ENCODE data around the gene CEMIP2. TPM values are rescaled to one million over a fixed set of nuclear protein-coding genes. Genes with fewer than 3 reads are reported as not detected.

The CEMIP2 gene
- total and polyA plus RNA-seq, 10 of the 15 experiments (the other 5 are each of a cell fraction or from before 2014, with no cell fraction given), result 0.50 to 19.2 (median 1.2) TPM

DNA sequence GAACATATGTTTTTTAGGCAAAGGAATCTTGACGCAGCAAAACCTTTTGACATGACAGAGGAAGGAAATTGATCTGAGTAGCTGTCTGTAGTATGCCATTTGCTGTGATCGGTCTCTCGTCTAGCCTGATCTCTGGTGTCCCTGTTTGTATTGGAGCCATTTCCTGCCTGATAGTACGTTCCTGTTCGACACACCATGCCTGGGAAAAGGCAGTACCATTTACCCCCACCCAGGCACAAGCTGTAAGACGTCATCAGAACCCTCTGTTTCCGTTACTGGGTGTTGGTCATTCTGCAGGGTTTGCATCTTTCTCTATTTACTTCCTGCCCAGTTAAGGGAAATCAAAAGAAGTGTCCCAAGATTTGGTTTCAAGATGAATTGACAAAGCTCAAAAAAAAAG, 129.7 kb downstream of the CEMIP2 start:
- no peaks in the 10 kb centered on the region for H3K27me3 ChIP-seq (replicated peaks in 1 of 2; ENCODE audit: control insufficient read depth in 2 of 2, insufficient read depth in 2 of 2, low read length in 1 of 2)
- RAD21 ChIA-PET (ENCODE audit: unreplicated experiment), result interaction anchor here (1.3 to 1.8 kb wide), 2 partner anchors 10 to 47 kb away, joined by 4 to 6 read pairs; no protein-coding TSS in a partner anchor
- H4K20me1 ChIP-seq (ENCODE audit: control insufficient read depth, insufficient read depth), result no peaks in the 10 kb centered on the region
- CTCF ChIA-PET, result interaction anchor here (0.8 to 1.5 kb wide), 6 partner anchors 10 to 354 kb away, joined by 3 to 4 read pairs (median 3); no protein-coding TSS in a partner anchor
- no peaks in the 10 kb centered on the region for H3K4me1 ChIP-seq (ENCODE audit: control insufficient read depth, insufficient read depth, low read length)
- no peak overlapping the region for H3K27ac ChIP-seq (ENCODE audit: control insufficient read depth, insufficient read depth)
- no peak for FAIRE-seq
- TF ChIP-seq STAT1 (conservative IDR thresholded peaks at IDR 0.05), result no peak
- no peak for TF ChIP-seq SMARCA5 (IDR thresholded peaks at IDR 0.05)
- TF ChIP-seq POU2F2 (IDR thresholded peaks at IDR 0.05; ENCODE audit: borderline replicate concordance, low read depth, low read length), result no peak
- TF ChIP-seq ETV6 (conservative IDR thresholded peaks at IDR 0.05 in 1 of 2, IDR thresholded peaks at IDR 0.05 in 1 of 2; ENCODE audit: borderline replicate concordance in 1 of 2, low read depth in 1 of 2), result no peak
- TF ChIP-seq, protein P1, sequence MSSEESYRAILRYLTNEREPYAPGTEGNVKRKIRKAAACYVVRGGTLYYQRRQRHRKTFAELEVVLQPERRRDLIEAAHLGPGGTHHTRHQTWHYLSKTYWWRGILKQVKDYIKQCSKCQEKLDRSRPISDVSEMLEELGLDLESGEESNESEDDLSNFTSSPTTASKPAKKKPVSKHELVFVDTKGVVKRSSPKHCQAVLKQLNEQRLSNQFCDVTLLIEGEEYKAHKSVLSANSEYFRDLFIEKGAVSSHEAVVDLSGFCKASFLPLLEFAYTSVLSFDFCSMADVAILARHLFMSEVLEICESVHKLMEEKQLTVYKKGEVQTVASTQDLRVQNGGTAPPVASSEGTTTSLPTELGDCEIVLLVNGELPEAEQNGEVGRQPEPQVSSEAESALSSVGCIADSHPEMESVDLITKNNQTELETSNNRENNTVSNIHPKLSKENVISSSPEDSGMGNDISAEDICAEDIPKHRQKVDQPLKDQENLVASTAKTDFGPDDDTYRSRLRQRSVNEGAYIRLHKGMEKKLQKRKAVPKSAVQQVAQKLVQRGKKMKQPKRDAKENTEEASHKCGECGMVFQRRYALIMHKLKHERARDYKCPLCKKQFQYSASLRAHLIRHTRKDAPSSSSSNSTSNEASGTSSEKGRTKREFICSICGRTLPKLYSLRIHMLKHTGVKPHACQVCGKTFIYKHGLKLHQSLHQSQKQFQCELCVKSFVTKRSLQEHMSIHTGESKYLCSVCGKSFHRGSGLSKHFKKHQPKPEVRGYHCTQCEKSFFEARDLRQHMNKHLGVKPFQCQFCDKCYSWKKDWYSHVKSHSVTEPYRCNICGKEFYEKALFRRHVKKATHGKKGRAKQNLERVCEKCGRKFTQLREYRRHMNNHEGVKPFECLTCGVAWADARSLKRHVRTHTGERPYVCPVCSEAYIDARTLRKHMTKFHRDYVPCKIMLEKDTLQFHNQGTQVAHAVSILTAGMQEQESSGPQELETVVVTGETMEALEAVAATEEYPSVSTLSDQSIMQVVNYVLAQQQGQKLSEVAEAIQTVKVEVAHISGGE (CRISPR knock-in tag; IDR thresholded peaks at IDR 0.05), result no peak
- no peak for TF ChIP-seq SRF (IDR thresholded peaks at IDR 0.05; ENCODE audit: low read depth in 2 of 2, low read length in 2 of 2)
- no peak for TF ChIP-seq FOXK2 (IDR thresholded peaks at IDR 0.05)
- no peak for TF ChIP-seq PML (IDR thresholded peaks at IDR 0.05; ENCODE audit: low read length)
- TF ChIP-seq, protein P2, sequence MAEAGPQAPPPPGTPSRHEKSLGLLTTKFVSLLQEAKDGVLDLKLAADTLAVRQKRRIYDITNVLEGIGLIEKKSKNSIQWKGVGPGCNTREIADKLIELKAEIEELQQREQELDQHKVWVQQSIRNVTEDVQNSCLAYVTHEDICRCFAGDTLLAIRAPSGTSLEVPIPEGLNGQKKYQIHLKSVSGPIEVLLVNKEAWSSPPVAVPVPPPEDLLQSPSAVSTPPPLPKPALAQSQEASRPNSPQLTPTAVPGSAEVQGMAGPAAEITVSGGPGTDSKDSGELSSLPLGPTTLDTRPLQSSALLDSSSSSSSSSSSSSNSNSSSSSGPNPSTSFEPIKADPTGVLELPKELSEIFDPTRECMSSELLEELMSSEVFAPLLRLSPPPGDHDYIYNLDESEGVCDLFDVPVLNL (IDR thresholded peaks at IDR 0.05; ENCODE audit: low read depth, low read length), result no peak
- TF ChIP-seq NRF1 (conservative IDR thresholded peaks at IDR 0.05; ENCODE audit: low read depth, low read length), result no peak
- TF ChIP-seq, protein P3, sequence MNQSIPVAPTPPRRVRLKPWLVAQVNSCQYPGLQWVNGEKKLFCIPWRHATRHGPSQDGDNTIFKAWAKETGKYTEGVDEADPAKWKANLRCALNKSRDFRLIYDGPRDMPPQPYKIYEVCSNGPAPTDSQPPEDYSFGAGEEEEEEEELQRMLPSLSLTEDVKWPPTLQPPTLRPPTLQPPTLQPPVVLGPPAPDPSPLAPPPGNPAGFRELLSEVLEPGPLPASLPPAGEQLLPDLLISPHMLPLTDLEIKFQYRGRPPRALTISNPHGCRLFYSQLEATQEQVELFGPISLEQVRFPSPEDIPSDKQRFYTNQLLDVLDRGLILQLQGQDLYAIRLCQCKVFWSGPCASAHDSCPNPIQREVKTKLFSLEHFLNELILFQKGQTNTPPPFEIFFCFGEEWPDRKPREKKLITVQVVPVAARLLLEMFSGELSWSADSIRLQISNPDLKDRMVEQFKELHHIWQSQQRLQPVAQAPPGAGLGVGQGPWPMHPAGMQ (IDR thresholded peaks at IDR 0.05; ENCODE audit: borderline replicate concordance), result no peak
- TF ChIP-seq FOXM1 (IDR thresholded peaks at IDR 0.05; ENCODE audit: low read depth, low read length), result no peak
- TF ChIP-seq NR2C2 (IDR thresholded peaks at IDR 0.05; ENCODE audit: borderline replicate concordance, control insufficient read depth, insufficient read length, low read depth), result no peak
- no peak for TF ChIP-seq BHLHE40 (IDR thresholded peaks at IDR 0.05; ENCODE audit: borderline replicate concordance in 1 of 2, low read depth in 2 of 2, low read length in 1 of 2)
- 9% methylated on average over 7 of the region's 7 CpGs for WGBS (ENCODE audit: insufficient coverage, insufficient replicate concordance, low lambda C conversion rate, missing lambda C conversion rate)
- no peak overlapping the region for H3K4me2 ChIP-seq (ENCODE audit: control insufficient read depth, insufficient read depth)
- no peaks in the 10 kb centered on the region for H3K79me2 ChIP-seq (ENCODE audit: control insufficient read depth, insufficient read depth, low read length)
- H3K9me3 ChIP-seq (replicated peaks; ENCODE audit: control insufficient read depth, insufficient read depth, low read length), result no peaks in the 10 kb centered on the region; the same call in 2 of the 3 replicates
- H3K9ac ChIP-seq (ENCODE audit: control insufficient read depth, insufficient read depth, low read length), result no peak overlapping the region
- POLR2A ChIA-PET, result no interaction called here
- in situ Hi-C loops (cut with MboI), result no loop called here
- SMC1A ChIA-PET (ENCODE audit: uncharacterized antibody, unreplicated experiment), result interaction anchor here (0.6 to 2.2 kb wide), 4 partner anchors 10 to 143 kb away, joined by 3 to 7 read pairs (median 4); no protein-coding TSS in a partner anchor
- H2AFZ ChIP-seq (ENCODE audit: control insufficient read depth, low read depth, low read length), result no peak overlapping the region
- no peak for ATAC-seq
- H3K36me3 ChIP-seq (ENCODE audit: control insufficient read depth in 2 of 2, insufficient read depth in 2 of 2, low read length in 1 of 2), result no peaks in the 10 kb centered on the region
- no peak overlapping the region for H3K4me3 ChIP-seq
- no TSS peak for BruUV-seq (replicated peaks)
- intact Hi-C loops (cut with micrococcal nuclease; ENCODE audit: unreplicated experiment), result no loop called here
- DNase-seq (ENCODE audit: low read depth, low spot score), result no peak

Measured in GM12878 (cell line).